Upper lobe of left lung (tissue), 4 donors: ENCODE measurements around the gene OR2T11.

Experiments
- CTCF ChIP-seq, 6 experiments: fragments of 450-650 bp in 4 of 6; fragments of 200-600 bp in 2 of 6; sonication (generic) in 2 of 6; IDR thresholded peaks; one replicate each; pipeline ENCODE4 v1.5.1; 2016 to 2019; ENCODE audit warnings: antibody characterized with exemption in 6 of 6
- EP300 ChIP-seq, 4 donors: sonication (generic); formaldehyde crosslinking; IDR thresholded peaks; one replicate each; pipeline ENCODE4 v1.5.1; 2017; ENCODE audit warnings: antibody characterized with exemption in 4 of 4, control low read depth in 2 of 4
- POLR2A ChIP-seq, 4 donors: fragments of 450-650 bp; IDR thresholded peaks; one replicate each; pipeline ENCODE4 v1.5.1; 2016 to 2017; ENCODE audit warnings: antibody characterized with exemption in 4 of 4, mild to moderate bottlenecking in 2 of 4

- TF ChIP-seq POLR2A (IDR thresholded peaks at IDR 0.05) (no peak), CTCF (IDR thresholded peaks at IDR 0.05) (no peak), EP300 (IDR thresholded peaks at IDR 0.05) (no peak)
These were observed 41.7 kb downstream of the OR2T11 start for GRCh38 chr1:248593226-248593625.
